ENCODE results near the gene IRF7.

The IRF7 gene

DNA sequence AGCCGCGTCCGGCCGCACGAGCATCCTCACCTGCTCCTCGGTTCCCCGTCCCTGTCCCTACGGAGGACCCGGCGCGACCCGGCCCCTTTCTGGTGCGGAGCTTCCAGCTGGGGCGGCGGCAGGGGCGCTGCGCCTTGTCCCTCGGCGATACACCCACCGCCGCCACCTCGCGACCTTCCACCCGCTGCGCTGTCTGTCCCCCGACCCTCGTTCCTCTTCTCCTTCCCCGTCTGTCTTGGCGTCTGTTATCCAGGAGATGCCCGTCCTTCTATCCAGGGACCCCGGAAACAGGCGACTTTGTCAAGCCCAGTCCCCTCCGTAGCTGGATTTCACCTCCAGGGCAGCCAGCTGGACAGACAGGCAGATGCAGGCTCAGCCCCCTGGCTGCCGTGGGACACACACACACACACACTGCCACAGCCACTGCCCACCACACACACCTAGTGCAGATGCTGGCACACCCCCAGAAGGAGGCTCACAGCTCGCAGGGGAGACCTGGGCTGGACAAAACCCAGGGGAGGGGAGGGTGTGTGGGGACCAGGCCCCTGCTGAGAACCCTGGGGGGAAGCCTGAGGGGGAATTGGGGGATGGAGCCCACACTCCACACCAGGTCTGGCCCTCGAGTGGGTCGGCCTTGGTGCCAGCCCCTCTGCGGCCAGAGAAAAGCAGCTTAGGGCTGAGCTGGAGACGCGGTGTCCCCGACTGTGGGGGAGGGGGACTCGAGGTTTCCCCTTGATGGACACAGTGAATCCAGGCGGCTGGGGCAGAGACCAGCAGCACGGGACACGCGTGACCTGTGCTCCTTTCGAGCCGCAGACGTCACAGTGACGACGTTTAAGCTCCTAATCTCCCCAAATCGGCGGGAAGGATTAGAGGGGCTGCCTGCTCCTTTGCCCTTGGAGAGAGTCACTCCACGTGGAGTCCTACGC, 22.1 kb upstream of the IRF7 start:
- H3K4me3 ChIP-seq (ENCODE audit: low read depth, low read length) = peak overlapping the region; percentile 18
- ChIA-PET CTCF (interaction anchor here (1.5 to 2.0 kb wide), 2 partner anchors 85 to 89 kb away, joined by 4 to 7 read pairs; no protein-coding TSS in a partner anchor), POLR2A (interaction anchor here (0.7 kb wide), 1 partner anchor 14 kb away, joined by 4 read pairs; no protein-coding TSS in a partner anchor)
- no peak for TF ChIP-seq CTCF (IDR thresholded peaks at IDR 0.05; ENCODE audit: insufficient read depth, low read length, missing control alignments)
- DNase-seq (ENCODE audit: low read depth, low spot score) = no peak

- TF ChIP-seq CTCF (IDR thresholded peaks at IDR 0.05; ENCODE audit: insufficient read depth, low read length, missing control alignments) = no peak
Observed at GRCh38 chr11:637333-637592, 21.5 kb upstream of the IRF7 start.

GRCh38 chr11:636511-637332, 21.0 kb upstream of the IRF7 start, which contains the start of gene DRD4:
Gene DRD4, plus strand, starts transcription at chr11:637269. Its CDS starts 36 bp downstream, at chr11:637305.
- no peak for DNase-seq (ENCODE audit: low read depth, low spot score)
- peak within 1 kb of the TSS; percentile 18 for H3K4me3 ChIP-seq (ENCODE audit: low read depth, low read length)
- CTCF ChIA-PET = no interaction called here
- POLR2A ChIA-PET = no interaction called here
- no peak for TF ChIP-seq CTCF (IDR thresholded peaks at IDR 0.05; ENCODE audit: insufficient read depth, low read length, missing control alignments)

More at GRCh38 chr11:637333-637592, 21.5 kb upstream of the IRF7 start:
- H3K4me3 ChIP-seq (ENCODE audit: low read depth, low read length) = peak overlapping the region; percentile 18
- CTCF ChIA-PET = no interaction called here
- DNase-seq (ENCODE audit: low read depth, low spot score) = no peak
- POLR2A ChIA-PET = no interaction called here

- CTCF ChIA-PET = no interaction called here
- POLR2A ChIA-PET = no interaction called here
- no peak for DNase-seq (ENCODE audit: low read depth, low spot score)
- TF ChIP-seq CTCF (IDR thresholded peaks at IDR 0.05; ENCODE audit: insufficient read depth, low read length, missing control alignments) = no peak
- no peak overlapping the region for H3K4me3 ChIP-seq (ENCODE audit: low read depth, low read length)
Observed at GRCh38 chr11:635945-636510, 20.3 kb upstream of the IRF7 start.

DNA sequence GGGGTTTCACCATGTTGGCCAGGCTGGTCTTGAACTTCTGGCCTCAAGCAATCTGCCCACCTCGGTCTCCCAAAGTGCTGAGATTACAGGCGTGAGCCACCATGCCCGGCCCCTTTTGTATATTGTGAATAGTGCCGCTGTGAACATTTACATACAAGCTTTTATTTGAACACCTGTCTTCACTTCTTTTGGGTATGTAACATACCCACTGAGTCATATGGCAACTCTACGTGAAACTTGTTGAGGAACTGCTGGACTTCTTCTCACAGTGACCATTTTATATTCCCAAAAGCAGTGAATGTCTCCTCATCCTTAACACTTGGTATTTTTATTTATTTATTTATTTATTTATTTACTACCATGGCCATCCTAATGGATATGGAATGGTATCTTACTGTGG, 15.1 kb upstream of the IRF7 start:
- no peak for TF ChIP-seq CTCF (IDR thresholded peaks at IDR 0.05; ENCODE audit: insufficient read depth, low read length, missing control alignments)
- DNase-seq (ENCODE audit: low read depth, low spot score) = no peak
- POLR2A ChIA-PET = no interaction called here
- CTCF ChIA-PET = no interaction called here
- H3K4me3 ChIP-seq (ENCODE audit: low read depth, low read length) = no peak overlapping the region

DNA sequence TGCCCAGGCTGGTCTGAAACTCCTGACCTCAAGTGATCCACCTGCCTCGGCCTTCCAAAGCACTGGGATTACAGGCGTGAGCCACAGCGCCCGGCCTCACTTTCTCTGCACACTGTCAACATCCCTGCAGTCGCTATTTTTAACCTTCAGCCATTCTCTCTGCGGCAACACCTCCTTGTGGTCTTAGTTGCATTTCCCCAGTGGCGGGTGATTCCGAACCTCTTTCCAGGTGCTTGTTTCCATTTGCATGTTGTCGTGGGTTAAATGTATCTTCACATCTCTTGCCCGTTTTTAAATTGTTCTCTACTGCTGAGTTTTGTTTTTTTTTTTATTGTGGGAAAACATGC, 13.5 kb upstream of the IRF7 start:
- ChIA-PET POLR2A (no interaction called here), CTCF (interaction anchor here (1.2 kb wide), 1 partner anchor 98 kb away, joined by 4 read pairs; no protein-coding TSS in a partner anchor)
- DNase-seq (ENCODE audit: low read depth, low spot score) = no peak
- no peak for TF ChIP-seq CTCF (IDR thresholded peaks at IDR 0.05; ENCODE audit: insufficient read depth, low read length, missing control alignments)
- no peak overlapping the region for H3K4me3 ChIP-seq (ENCODE audit: low read depth, low read length)
